ENCODE measurements around the gene RAB36. TPM values are rescaled to one million over a fixed set of nuclear protein-coding genes. Genes with fewer than 3 reads are reported as not detected.

The RAB36 gene
- polyA plus RNA-seq, 1 donor (not counting 4 experiments of a cell fraction or from before 2014, with no cell fraction given) = 1.9 TPM

- Histone ChIP-seq H2AFZ (ENCODE audit: control insufficient read depth, low read length) (no peak overlapping the region), H3K27me3 (ENCODE audit: control insufficient read depth, extremely low read depth, insufficient read depth, low read length) (peaks cover 3% of the 10 kb centered on the region), H3K9me3 (ENCODE audit: control insufficient read depth, low read depth, low read length) (no peaks in the 10 kb centered on the region), H3K9ac (ENCODE audit: control insufficient read depth, extremely low read depth, insufficient read depth, low read length) (no peak overlapping the region), H3K4me2 (ENCODE audit: control insufficient read depth, extremely low read depth, insufficient read depth, low read depth, low read length) (no peak overlapping the region), H3K9me1 (ENCODE audit: control insufficient read depth, extremely low read depth, insufficient read depth, low read length) (no peaks in the 10 kb centered on the region), H3K36me3 (ENCODE audit: control insufficient read depth in 2 of 2, extremely low read depth in 1 of 2, insufficient read depth in 2 of 2, low read length in 2 of 2) (no peaks in the 10 kb centered on the region), H3K4me1 (ENCODE audit: control insufficient read depth, extremely low read depth, insufficient read depth, low read length) (no peaks in the 10 kb centered on the region), H3K79me2 (ENCODE audit: control insufficient read depth, insufficient read depth, low read length) (no peaks in the 10 kb centered on the region), H3K4me3 (ENCODE audit: control insufficient read depth in 2 of 3, extremely low read depth in 1 of 3, insufficient read depth in 2 of 3, low read depth in 1 of 3, low read length in 3 of 3) (no peak overlapping the region), H4K20me1 (ENCODE audit: control insufficient read depth, extremely low read depth, insufficient read depth, low read length) (no peaks in the 10 kb centered on the region), H3K27ac (ENCODE audit: control insufficient read depth, insufficient read depth, low read length) (no peak overlapping the region)
- TF ChIP-seq CTCF (optimal IDR thresholded peaks at IDR 0.05 in 1 of 3, IDR thresholded peaks at IDR 0.05 in 1 of 3, conservative IDR thresholded peaks at IDR 0.05 in 1 of 3; ENCODE audit: extremely low read depth in 1 of 3, insufficient read depth in 2 of 3, low read length in 3 of 3) = no peak
- TF ChIP-seq EZH2 (IDR thresholded peaks at IDR 0.05; ENCODE audit: low read length) = no peak
- dilution Hi-C loops (cut with MboI; ENCODE audit: extremely low pct_ligation_motif_present, low sequenced_read_pairs) = no loop called here
- FAIRE-seq (no peak), DNase-seq (ENCODE audit: low read depth, low spot score) (no peak)
Measured at GRCh38 chr22:23115369-23115768, 29.9 kb upstream of the RAB36 start.

- Histone ChIP-seq H2AFZ (ENCODE audit: control insufficient read depth, low read length) (no peak overlapping the region), H3K9me1 (ENCODE audit: control insufficient read depth, extremely low read depth, insufficient read depth, low read length) (no peaks in the 10 kb centered on the region), H3K4me3 (ENCODE audit: control insufficient read depth in 2 of 3, extremely low read depth in 1 of 3, insufficient read depth in 2 of 3, low read depth in 1 of 3, low read length in 3 of 3) (no peak overlapping the region), H3K9me3 (ENCODE audit: control insufficient read depth, low read depth, low read length) (no peaks in the 10 kb centered on the region), H3K27ac (ENCODE audit: control insufficient read depth, insufficient read depth, low read length) (no peak overlapping the region), H3K9ac (ENCODE audit: control insufficient read depth, extremely low read depth, insufficient read depth, low read length) (no peak overlapping the region), H4K20me1 (ENCODE audit: control insufficient read depth, extremely low read depth, insufficient read depth, low read length) (no peaks in the 10 kb centered on the region), H3K27me3 (ENCODE audit: control insufficient read depth, extremely low read depth, insufficient read depth, low read length) (peaks cover 3% of the 10 kb centered on the region), H3K79me2 (ENCODE audit: control insufficient read depth, insufficient read depth, low read length) (no peaks in the 10 kb centered on the region), H3K4me1 (ENCODE audit: control insufficient read depth, extremely low read depth, insufficient read depth, low read length) (no peaks in the 10 kb centered on the region), H3K4me2 (ENCODE audit: control insufficient read depth, extremely low read depth, insufficient read depth, low read depth, low read length) (no peak overlapping the region), H3K36me3 (ENCODE audit: control insufficient read depth in 2 of 2, extremely low read depth in 1 of 2, insufficient read depth in 2 of 2, low read length in 2 of 2) (no peaks in the 10 kb centered on the region)
- FAIRE-seq = no peak
- no peak for DNase-seq (ENCODE audit: low read depth, low spot score)
- TF ChIP-seq CTCF (optimal IDR thresholded peaks at IDR 0.05 in 1 of 3, IDR thresholded peaks at IDR 0.05 in 1 of 3, conservative IDR thresholded peaks at IDR 0.05 in 1 of 3; ENCODE audit: extremely low read depth in 1 of 3, insufficient read depth in 2 of 3, low read length in 3 of 3) (no peak), EZH2 (IDR thresholded peaks at IDR 0.05; ENCODE audit: low read length) (no peak)
- dilution Hi-C loops (cut with MboI; ENCODE audit: extremely low pct_ligation_motif_present, low sequenced_read_pairs) = no loop called here
Measured at GRCh38 chr22:23115825-23116494, 29.3 kb upstream of the RAB36 start.

Data from keratinocyte (primary cell).